ENCODE results near the gene ADAMTS10.
"Not testable (repeated sequence)": the region's sequence is repeated elsewhere in the genome, so short reads cannot be mapped to it uniquely, and the experiment has no call there.

Gene ADAMTS10

DNA sequence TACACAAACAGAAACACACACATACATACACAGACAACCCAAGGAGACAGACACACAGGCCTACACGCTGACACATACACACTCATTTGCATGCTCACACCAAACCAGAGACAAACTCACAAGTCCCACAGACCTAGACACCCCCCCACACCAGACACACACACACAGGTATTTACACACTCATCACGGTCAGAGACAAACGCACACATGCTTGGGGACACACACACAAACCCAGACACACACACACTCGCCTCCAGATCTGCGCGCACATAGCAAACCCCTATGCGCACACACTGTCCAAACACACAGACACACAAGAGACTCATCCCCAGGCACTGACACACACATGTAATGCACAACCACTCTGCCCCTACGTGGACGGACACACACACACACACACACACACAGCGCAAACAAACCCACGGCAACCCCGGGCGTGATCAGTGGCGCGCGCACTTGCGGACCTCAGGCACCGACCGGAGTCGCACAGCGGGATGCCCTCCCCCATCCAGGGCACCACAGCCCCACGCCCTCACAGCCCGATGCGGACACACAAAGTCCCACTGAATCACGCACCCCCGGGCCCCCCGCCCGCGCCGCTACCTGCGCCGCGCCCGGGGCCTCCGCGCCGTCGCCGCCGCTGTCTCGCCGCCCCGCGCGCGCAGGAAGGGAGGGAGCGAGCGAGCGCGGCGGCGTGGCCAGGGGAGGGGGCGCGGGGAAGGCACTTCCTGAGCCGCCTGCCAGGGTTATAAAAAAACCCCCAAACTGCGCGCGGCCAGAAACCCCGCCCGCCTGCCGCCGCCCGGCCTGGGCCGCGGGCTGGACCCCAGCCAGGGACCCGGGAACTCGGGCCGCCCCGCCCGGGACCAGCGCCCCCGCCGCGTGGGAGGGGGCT is at the start of gene ADAMTS10:
Gene ADAMTS10, minus strand, starts transcription at position 675 of the 895 bp plus-strand sequence. CDS start 5,005 bp downstream, outside the sequence.
- no peak for DNase-seq

GRCh38 chr19:8659905-8660304 is 49.4 kb upstream of the ADAMTS10 start:
- DNase-seq: no peak

GRCh38 chr19:8657869-8658268 is 47.4 kb upstream of the ADAMTS10 start:
- no peak for DNase-seq

DNA sequence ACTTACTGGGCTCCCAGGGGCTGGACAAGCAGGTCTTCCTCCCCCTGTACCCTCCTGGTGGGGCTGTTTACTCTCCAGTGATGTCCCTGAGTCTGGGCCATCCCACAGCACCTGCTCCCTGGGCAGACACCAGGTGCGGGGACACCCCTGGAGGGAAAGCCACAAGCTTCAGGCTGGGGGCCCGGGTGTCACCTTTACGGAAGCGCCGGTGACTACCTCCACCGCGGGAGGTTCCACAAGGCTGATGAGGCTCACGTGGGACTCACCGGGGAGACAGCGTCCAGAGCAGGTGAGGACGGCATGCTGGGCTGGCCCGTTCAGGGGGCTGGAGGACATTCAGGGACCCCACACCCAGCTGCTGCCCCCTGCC is 44.8 kb upstream of the ADAMTS10 start:
- DNase-seq: no peak

- peak; percentile 22 for DNase-seq
These were observed 44.2 kb upstream of the ADAMTS10 start for GRCh38 chr19:8654591-8655339.

- DNase-seq: peak; percentile 88
These were observed 37.7 kb upstream of the ADAMTS10 start for GRCh38 chr19:8648240-8648639.

GRCh38 chr19:8643860-8644653 is 33.5 kb upstream of the ADAMTS10 start:
- no peak for DNase-seq

- DNase-seq: peak; percentile 13
These were observed 32.0 kb upstream of the ADAMTS10 start for GRCh38 chr19:8642561-8642960.

DNA sequence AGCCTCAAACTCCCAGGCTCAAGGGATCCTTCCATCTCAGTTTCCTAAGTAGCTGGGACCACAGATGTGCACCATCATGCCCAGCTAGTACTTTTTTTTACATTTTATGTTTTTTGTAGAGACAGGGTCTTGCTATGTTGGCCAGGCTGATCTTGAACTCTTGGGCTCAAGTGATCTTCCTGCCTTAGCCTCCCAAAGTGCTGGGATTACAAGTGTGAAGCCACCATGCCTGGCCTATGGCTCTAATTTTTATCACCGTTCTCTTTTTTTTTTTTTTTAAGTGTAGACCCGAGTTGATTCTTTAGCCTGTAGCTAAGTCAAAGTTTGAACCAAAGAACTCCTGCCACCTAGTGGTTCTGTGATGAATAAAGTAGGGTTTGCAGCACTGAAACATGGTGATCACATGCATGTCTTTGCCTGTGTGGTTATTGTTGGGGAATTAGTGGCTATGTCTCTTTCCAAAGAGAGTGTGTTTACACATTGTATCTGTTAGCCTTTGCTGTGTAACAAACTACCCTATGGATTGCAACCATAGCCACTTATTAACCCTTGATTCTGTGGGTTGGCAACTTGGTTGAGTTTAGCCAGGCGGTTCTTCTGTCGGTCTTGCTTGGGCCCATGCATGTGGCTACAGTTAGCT is 31.5 kb upstream of the ADAMTS10 start:
- peak; percentile 44 for DNase-seq

- no peak for DNase-seq
These were observed 30.8 kb upstream of the ADAMTS10 start for GRCh38 chr19:8641221-8641907.

DNA sequence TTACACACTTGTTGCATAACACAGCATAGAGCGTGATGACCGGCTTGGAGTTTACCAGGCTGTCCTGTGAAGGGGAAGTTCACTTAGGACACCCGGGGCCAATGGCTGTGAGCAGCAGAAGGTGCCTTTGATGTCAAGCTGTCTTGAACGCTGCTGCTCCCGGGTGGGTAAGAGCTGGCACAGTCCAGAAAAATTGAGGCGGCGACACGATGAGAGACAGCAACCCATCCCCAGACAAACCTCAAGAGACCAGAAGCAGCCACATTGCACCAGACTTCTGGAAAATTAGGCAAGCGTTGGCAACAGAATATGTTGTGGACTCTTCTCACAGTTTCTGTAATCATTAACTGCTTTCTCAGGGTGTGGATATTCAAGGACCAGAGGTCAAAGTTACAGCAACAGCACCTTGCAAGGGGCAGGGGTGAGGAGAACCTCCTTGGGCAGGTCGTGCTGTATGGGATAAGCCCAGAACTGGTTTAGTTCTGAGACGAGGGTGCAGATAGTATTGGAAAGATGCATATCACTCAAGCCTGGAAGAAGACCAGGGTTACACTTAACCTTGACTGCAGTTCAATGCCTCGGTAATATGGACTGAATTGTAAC is 30.0 kb upstream of the ADAMTS10 start:
- peak; percentile 97 for DNase-seq

DNA sequence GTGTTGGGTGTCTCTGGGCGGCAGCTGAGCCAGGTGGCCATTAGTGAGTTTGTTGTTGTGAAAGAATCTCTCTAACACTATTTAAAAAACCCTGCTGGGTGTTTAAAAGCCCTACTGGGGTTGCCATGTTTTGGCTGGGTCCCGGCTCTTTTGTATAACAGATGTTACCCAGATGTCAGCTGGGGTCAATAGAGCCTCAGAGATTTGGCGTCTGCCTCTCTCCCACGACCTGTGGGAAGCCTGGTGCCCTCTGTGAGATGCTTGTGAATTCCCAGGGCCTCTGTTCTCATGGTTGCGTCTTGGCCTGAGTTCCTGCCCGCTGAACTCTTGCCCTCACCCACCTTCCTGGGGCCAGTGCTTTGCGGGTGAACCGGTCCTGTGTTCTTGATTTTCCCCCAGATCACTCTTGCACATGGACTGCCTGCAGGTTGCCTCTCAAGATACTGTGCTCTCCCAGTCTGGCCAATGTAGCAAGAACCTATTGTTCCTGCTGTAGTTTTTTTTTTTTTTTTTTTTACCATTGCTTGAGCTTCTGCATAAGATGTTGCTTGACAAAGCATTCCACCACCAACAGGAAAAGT is 29.4 kb upstream of the ADAMTS10 start:
- DNase-seq: no peak

GRCh38 chr19:8638078-8638619 is 27.6 kb upstream of the ADAMTS10 start:
- peak; percentile 79 for DNase-seq

DNA sequence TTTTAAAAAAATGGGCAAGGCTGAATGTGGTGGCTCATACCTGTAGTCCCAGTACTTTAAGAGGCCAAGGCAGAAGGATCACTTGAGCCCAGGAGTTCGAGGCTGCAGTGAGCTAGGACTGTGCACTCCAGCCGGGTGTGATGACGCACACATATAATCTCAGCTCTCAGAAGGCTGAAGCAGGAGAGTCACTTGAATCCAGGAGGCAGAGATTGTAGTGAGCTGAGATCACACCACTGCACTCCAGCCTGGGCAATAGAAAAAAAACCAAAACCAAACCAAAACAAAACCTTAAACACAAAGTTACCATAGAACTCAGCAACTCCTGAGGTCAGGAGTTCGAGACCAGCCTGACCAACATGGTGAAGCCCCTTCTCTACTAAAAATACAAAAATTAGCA is 26.6 kb upstream of the ADAMTS10 start:
- DNase-seq: not testable (repeated sequence)

DNA sequence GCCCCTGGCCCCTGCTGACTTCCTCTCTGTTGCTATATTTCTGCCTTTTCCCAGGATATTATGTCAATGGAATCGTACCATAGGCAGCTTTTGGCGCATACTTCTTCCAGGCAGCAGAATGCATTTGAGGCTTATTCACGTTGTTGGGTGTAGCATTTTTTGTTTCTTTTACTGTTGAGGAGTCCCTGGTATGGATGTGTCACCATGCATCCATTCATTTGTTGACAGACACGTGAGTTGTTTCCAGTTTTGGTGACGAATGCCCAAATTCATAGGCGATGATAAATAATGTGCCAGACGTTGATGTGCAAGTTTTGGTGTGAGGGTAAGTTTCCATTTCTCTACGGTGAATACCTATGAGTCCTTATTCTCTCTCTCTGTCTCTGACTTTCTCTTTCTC is 24.9 kb upstream of the ADAMTS10 start:
- DNase-seq: no peak

DNA sequence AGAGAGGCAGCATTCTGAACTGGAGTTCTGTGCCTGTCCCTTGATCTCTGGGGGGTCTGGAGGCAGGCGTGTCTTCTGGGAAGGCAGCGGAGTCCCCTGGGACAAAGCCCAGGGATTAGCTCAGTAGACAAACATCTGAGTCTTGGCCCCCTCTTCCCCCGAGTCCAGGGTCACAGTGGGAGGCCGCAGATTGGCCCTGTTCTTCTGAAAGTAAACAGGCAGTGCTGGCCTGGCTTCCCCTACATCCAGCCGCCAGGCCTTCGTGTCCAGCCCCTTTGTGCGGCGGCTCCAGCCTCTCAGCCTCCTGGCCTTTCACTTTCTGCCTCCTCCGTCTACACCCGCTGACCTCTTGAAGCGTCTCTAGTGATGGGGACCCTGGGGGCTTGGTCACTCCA is 20.9 kb upstream of the ADAMTS10 start:
- no peak for DNase-seq

DNA sequence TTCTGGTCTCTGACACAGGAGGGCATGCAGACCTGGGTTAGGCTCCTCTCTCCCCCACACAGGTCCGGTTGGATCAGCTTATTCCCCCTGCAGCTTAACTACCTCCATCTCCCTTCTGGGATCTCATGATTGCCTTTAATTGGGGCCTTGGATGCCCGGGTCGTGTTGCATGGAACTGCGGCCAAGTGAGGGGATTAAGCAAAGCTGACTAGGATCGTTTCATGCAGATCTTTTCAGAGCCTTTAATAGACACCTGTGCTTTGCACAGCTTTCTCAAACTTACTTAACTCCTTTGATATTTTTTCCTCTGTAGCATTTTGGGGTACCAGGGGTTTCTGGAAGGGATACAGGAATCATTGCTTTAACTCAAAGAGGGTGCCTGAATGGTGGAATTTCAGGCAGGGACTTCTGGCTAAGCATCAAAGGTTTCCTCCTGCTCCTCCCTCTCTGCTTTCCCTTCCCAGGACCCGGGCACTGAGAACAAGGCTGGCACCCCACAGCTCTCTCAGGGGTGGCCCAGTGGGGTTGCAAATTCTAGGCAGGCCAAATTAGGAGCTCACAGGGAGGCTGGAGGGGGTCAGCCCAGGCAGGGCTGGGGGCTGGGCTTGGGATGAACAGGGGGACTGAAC is 20.4 kb upstream of the ADAMTS10 start:
- no peak for DNase-seq

- no peak for DNase-seq
These were observed 19.6 kb upstream of the ADAMTS10 start, which contains the start of gene NFILZ for GRCh38 chr19:8629996-8630683. Gene NFILZ, plus strand, starts transcription at chr19:8630633. Its CDS starts 46,133 bp downstream, at chr19:8676766.

DNA sequence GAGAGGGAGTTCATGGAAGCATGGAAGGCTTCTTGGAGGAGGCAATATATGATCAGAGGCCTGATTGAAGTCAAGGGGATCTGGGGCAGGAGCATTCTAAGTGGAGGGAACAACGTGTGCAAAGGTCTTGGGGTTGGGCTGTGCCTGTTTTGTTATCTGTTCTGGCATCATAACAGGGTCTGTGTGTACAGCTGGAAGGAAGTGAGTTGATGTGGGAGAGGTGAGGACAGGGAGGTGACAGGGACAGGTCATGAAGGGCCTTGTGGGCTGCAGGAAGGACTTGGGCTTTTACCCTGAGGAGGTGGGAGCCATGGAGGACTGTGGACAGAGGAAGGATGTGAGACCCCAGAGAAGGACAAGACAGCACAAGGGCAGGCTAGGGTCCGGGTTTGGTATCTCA is 18.7 kb upstream of the ADAMTS10 start:
- no peak for DNase-seq

DNA sequence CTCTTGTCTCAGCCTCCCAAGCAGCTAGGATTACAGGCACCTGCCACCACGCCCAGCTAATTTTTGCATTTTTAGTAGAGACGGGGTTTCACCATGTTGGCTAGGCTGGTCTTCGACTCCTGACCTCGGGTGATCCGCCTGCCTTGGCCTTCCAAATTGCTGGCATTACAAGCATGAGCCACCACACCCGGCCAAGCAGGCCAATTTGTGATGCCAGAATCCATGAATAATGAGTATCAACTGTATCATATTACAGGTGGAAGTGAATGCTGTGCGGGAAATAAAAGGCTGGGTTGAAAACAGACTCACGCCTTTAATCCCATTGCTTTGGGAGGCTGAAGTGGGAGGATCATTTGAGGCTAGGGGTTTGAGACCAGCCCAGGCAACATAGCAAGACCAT is 16.3 kb upstream of the ADAMTS10 start:
- no peak for DNase-seq

All from inflammatory macrophage treated with lipopolysaccharide for 4 hours (primary cell).